HG03378 (cell line): ENCODE measurements around the gene CNP.

Experiments used
- ATAC-seq: cut with Tn5 transposase; IDR thresholded peaks from one replicate; pipeline ENCODE4 v1.9.1; 2021; ENCODE audit warnings: mild to moderate bottlenecking, moderate library complexity; ENCODE audit not compliant: unreplicated experiment

CNP gene

GRCh38 chr17:41941168-41941567, 25.4 kb upstream of the CNP start:
- no peak for ATAC-seq

DNA sequence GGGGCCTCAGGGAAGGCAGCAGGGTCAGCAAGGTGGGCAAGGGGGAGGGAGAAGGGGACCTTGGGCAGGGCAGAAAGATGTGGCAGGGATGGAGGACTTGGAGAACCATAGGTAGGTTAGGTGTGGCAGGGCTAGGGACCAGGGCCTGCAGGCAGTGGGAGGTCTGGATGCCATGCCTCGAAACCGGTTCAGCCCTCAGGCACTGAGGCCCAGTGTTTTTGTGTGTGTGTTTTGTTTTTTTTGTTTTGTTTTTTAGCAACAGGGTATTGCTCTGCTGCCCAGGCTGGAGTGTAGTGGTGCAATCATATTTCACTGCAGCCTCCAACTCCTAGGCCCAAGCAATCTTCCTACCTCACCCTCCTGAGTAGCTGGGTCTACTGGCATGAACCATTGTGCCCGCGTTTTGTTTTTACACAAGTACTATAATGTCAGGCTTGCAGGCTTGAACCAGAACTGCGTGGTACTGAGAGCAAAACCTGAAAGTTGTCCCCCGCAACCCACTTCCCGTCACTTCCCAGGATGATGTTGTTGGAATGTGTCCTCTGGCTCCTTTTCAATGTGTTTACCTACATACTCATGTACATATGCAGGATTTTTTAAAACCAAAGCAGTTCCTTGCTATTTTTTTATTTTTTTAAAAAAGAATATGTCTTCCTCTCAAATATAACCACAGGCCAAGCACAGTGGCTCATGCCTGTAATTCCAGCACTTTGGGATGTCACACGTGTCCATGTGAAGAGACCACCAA, 23.8 kb upstream of the CNP start:
- ATAC-seq: no peak

- ATAC-seq: no peak
Observed at GRCh38 chr17:41943492-41943891, 23.1 kb upstream of the CNP start.

- no peak for ATAC-seq
Observed at GRCh38 chr17:41944943-41945342, 21.7 kb upstream of the CNP start.

GRCh38 chr17:41948762-41949460, 17.7 kb upstream of the CNP start:
- ATAC-seq: no peak

DNA sequence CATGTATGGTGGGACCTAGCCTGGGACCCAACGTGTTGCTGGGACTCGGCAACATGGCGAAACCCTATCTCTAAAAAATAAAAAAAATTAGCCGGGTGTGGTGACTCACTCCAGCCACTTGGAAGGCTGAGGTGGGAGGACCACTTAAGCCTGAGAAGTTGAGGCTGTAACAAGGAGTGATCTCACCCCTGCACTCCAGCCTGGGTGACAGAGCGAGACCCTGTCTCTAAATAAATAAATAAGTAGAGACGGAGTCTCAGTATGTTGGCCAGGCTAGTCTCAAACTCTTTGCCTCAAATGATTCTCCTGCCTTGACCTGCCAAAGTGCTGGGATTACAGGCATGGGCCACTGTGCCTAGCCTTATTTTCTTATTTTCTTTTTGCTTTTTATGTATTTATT, 10.1 kb upstream of the CNP start:
- no peak for ATAC-seq

- ATAC-seq: no peak
Observed at GRCh38 chr17:41957031-41957868, 9.3 kb upstream of the CNP start.

GRCh38 chr17:41957869-41958439, 8.6 kb upstream of the CNP start:
- ATAC-seq: no peak

DNA sequence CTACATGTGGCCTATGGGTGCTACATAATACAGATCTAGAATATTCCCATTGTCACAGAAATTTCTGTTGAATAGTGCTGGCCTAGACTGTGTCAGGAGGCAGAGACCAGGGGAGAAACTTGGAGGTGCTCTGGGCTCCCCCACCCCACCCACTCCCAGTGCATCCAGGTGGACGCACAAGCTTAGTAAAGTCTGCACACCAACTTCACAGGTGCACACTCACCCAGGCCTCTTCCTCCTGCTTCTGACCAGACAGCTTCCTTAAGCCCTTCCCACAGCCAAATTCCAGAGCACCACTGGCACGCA, 7.6 kb upstream of the CNP start:
- ATAC-seq: no peak

DNA sequence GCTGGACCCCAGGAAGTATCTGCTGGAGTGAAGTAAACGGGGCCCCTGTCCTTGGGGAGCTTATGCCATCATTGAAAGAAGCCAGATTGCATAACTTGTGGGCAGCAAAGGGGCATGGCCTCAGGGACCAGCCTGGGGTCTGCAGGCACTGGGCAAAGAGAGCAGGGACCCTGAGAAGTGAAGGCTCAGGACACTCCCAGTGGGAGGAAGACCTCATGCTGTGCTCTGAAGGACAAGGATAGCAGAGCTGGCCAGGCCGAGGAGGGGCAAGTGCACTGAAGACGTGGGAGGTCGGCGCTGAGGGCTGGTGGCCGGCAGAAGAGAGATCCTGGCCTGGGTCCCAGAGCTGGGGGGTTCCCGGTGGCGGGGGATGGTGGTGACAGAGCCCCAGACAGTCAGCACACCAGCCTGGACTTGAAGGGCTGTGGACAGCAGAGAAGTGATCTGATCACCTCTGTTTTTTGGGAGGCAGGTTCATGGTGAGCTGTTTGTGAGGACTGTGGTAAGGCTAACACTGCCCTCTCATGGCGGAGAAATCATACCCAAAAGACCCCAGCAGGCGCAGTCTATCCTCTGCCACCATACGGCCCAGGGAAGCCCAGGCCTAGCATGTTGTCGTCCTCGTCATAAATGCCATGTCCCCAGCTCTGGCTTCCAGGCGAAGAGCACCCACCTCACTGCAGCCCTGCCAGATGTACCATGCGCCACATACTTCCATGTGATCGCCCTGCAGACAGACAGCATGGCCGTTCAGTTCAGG, 7.1 kb upstream of the CNP start:
- no peak for ATAC-seq

- ATAC-seq: no peak
Observed at GRCh38 chr17:41962111-41962510, 4.5 kb upstream of the CNP start.

DNA sequence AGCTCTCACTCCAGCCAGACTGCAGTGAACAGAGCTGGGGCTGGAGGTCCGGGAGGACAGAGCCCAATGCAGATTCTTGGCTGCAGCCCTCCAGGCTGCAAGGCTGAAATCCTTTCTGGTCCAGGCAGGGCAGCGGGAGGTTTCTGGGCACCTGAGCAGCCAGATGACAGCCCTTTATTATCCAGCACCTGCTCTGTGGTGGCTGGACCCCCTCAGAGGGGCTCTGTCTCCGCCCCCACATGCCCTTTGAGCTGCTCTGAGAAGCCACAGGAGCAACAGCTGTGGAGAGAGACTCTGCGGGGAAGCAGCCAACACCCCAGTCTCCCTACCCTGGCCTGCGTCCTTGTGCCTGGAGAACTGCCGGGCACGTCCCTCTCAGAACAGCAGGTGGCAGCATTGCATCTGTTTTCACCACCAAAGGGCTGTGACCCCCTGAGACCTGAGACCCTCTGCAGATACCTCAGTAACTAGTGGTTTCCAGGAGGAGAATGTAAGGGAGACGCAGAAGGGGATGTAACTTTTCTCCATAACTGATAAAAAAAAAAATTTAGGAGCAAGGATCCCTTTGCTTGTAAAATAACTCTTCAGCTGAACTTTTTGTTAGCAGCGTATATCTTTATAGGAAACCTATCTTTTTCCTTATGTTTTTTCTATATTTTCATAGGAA, 3.7 kb upstream of the CNP start:
- no peak for ATAC-seq

DNA sequence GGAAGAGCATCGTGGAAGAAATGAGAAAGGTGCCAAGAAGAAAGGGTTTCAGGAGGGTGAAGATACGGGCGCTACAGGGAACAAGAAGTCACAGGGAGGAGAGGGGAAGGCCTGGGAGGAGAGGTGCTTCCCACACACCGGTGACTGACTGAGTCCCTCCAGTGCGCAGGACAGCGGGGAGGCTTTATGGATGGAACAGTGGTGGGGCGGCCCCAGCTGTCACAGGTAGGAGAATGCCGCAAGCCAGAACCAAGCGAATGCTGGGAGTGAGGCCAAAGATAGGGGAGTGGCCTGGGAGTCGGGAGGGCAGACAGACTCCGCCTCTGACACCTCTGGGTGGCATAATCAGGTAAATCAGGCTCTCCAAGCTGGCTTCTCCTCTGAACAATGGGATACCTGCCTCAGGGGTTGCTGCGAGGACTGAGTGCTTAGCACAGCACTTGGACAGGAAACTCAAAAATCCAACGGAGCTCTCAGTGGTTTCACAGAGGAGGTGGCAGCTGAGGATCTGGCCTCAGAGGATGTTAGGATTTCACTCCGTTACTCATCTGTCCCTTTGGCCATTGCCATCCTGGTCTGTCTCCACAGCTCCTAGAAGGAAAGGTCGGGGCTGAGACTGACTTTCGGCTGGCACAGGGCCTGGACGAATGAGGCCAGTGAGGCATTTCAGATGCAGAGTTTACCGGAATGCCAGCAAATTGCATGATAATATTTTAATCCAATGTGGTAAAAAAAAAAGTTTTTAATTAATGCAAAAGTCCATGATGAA, 717 bp upstream of the CNP start:
- peak; percentile 35 for ATAC-seq

DNA sequence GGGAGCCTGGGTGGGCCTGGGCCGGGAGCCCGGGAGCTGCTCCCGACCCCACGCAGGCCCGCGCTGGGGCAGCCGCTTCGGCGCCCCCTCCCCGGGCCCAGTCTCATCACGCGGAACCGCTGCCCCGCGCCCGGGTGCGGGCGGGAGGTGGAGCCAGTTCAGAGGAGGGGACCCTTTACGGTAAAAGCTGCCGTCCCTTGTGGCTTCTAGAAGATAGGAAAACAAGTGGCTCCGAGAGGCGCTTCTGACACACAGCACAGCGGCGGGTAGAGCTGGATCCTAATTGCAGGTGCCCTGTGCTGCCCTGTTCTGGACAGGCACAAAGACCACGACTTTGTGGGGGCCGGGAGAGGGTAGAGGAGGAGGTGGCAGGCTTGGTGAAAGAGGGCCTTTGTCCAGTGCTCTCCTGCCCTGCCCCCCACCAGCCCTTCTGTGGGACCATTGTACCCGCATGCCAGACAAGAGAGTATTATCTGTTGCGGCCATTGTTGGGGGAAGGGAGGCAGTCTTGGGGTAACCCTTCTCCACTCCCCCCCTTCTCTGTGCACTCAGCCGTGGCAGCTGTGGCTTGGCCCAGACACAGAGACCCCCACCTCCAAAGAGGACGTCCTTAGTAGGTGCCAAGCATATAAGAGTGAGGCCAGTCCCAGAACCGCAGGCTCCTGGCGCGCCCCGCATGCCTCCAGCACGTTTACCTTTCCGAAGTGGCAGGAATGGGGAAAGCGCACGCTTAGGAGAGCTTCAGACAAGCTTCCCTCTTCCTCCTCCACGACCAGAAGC, 736 bp downstream of the CNP start:
- ATAC-seq: no peak

DNA sequence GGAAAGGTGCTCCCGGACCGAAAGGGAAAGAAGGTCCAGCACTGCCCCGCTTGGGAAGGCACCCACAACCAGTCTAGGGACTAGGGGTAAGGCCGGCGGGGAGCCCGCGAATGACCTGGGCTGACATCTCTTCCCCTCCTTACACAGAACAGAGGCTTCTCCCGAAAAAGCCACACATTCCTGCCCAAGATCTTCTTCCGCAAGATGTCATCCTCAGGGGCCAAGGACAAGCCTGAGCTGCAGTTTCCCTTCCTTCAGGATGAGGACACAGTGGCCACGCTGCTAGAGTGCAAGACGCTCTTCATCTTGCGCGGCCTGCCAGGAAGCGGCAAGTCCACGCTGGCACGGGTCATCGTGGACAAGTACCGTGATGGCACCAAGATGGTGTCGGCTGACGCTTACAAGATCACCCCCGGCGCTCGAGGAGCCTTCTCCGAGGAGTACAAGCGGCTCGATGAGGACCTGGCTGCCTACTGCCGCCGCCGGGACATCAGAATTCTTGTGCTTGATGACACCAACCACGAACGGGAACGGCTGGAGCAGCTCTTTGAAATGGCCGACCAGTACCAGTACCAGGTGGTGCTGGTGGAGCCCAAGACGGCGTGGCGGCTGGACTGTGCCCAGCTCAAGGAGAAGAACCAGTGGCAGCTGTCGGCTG, 1.5 kb downstream of the CNP start:
- ATAC-seq: no peak

- no peak for ATAC-seq
Observed at GRCh38 chr17:41968676-41969075, 2.1 kb downstream of the CNP start.

DNA sequence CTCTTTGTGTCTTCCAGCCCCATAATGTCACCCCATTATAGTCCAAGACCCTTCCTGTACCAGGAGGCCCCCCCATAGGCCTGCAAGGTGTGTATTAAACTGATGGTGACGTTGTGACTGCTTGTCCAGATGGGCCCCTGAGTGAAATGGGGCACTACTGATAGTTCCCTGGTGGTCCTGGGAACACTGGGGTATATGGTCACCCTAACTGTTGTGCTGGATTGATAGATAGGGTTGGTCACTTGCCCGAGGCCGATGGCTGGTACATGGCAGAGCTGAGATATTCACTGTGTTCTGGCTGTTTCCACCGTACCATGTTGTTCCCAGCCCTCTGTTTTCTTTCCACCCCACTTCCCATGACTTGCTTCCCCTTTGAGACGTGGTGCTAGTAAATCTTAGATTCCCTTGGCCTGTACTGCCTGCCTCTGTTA, 4.3 kb downstream of the CNP start:
- no peak for ATAC-seq
